ENCODE results near the gene CAPN9.

Gene CAPN9

GRCh38 chr1:230797942-230798365 lies 50.8 kb downstream of the CAPN9 start:
- peak; percentile 84 for TF ChIP-seq CTCF (IDR thresholded peaks at IDR 0.05; ENCODE audit: insufficient read depth, low read length, missing control alignments)
- CTCF ChIA-PET = interaction anchor here (0.7 to 11.3 kb wide), 52 partner anchors 9 to 434 kb away, joined by 3 to 261 read pairs (median 5); partner anchors contain the start of genes ARV1 and TTC13
- H3K4me3 ChIP-seq (ENCODE audit: low read depth, low read length) = no peak overlapping the region
- POLR2A ChIA-PET = interaction anchor here (0.6 kb wide), 1 partner anchor 22 kb away, joined by 3 read pairs; no protein-coding TSS in a partner anchor
- DNase-seq (ENCODE audit: low read depth, low spot score) = peak; percentile 34

GRCh38 chr1:230798491-230798890 lies 51.3 kb downstream of the CAPN9 start:
- CTCF ChIA-PET = interaction anchor here (0.7 to 11.3 kb wide), 47 partner anchors 8 to 434 kb away, joined by 3 to 261 read pairs (median 6); partner anchors contain the start of genes ARV1, COG2 and TTC13
- H3K4me3 ChIP-seq (ENCODE audit: low read depth, low read length) = no peak overlapping the region
- no peak for TF ChIP-seq CTCF (IDR thresholded peaks at IDR 0.05; ENCODE audit: insufficient read depth, low read length, missing control alignments)
- POLR2A ChIA-PET = interaction anchor here (0.6 kb wide), 1 partner anchor 21 kb away, joined by 3 read pairs; no protein-coding TSS in a partner anchor
- DNase-seq (ENCODE audit: low read depth, low spot score) = no peak

GRCh38 chr1:230800891-230801840 lies 54.0 kb downstream of the CAPN9 start:
- TF ChIP-seq CTCF (IDR thresholded peaks at IDR 0.05; ENCODE audit: insufficient read depth, low read length, missing control alignments) = no peak
- POLR2A ChIA-PET = no interaction called here

GRCh38 chr1:230804396-230804795 lies 57.2 kb downstream of the CAPN9 start:
- DNase-seq (ENCODE audit: low read depth, low spot score) = no peak
- POLR2A ChIA-PET = no interaction called here
- CTCF ChIA-PET = interaction anchor here (4.0 to 11.3 kb wide), 3 partner anchors 7 to 406 kb away, joined by 26 to 261 read pairs (median 48); no protein-coding TSS in a partner anchor
- H3K4me3 ChIP-seq (ENCODE audit: low read depth, low read length) = no peak overlapping the region
- no peak for TF ChIP-seq CTCF (IDR thresholded peaks at IDR 0.05; ENCODE audit: insufficient read depth, low read length, missing control alignments)

More at GRCh38 chr1:230800891-230801840, 54.0 kb downstream of the CAPN9 start:
- CTCF ChIA-PET = interaction anchor here (1.1 to 11.3 kb wide), 4 partner anchors 15 to 409 kb away, joined by 3 to 261 read pairs (median 16); no protein-coding TSS in a partner anchor
- no peak overlapping the region for H3K4me3 ChIP-seq (ENCODE audit: low read depth, low read length)
- no peak for DNase-seq (ENCODE audit: low read depth, low spot score)

- DNase-seq (ENCODE audit: low read depth, low spot score) = no peak
- TF ChIP-seq CTCF (IDR thresholded peaks at IDR 0.05; ENCODE audit: insufficient read depth, low read length, missing control alignments) = no peak
- H3K4me3 ChIP-seq (ENCODE audit: low read depth, low read length) = no peak overlapping the region
- ChIA-PET CTCF (interaction anchor here (1.5 to 5.3 kb wide), 2 partner anchors 9 to 99 kb away, joined by 3 to 48 read pairs; no protein-coding TSS in a partner anchor), POLR2A (no interaction called here)
These were observed 59.4 kb downstream of the CAPN9 start for GRCh38 chr1:230806552-230806951.

- no peak for TF ChIP-seq CTCF (IDR thresholded peaks at IDR 0.05; ENCODE audit: insufficient read depth, low read length, missing control alignments)
- no peak overlapping the region for H3K4me3 ChIP-seq (ENCODE audit: low read depth, low read length)
- no peak for DNase-seq (ENCODE audit: low read depth, low spot score)
- ChIA-PET POLR2A (no interaction called here), CTCF (interaction anchor here (1.5 to 5.3 kb wide), 3 partner anchors 9 to 403 kb away, joined by 3 to 48 read pairs (median 8); no protein-coding TSS in a partner anchor)
These were observed 59.8 kb downstream of the CAPN9 start for GRCh38 chr1:230807029-230807428.

Data from AG04449 (cell line).